ENCODE data around the gene PDIA4.

DNA sequence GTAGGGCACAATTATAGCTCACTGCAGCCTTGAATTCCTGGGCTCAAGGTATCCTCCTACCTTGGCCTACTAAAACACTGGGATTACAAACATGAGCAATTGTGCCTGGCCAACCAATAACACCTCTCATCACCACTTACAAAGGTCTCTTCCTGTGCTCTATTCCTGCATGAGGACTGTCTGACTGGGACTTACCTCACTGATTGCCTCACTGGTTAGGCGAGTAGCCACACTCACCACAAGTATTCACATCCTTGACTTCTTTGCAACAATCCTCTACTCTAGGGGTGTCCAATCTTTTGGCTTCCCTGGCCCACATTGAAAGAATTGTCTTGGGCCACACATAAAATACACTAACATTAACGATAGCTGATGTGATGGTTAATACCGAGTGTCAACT is 22.6 kb upstream of the PDIA4 start:
- TF ChIP-seq YY1 (IDR thresholded peaks at IDR 0.05; ENCODE audit: insufficient read depth, insufficient read length) = no peak
- TF ChIP-seq SUZ12 (IDR thresholded peaks at IDR 0.05; ENCODE audit: extremely low read depth, insufficient read depth, insufficient read length) = no peak
- no peak for TF ChIP-seq ZNF274 (IDR thresholded peaks at IDR 0.05; ENCODE audit: low read depth, low read length)

All from NT2/D1 (cell line).